Effector memory CD8-positive, alpha-beta T cell (primary cell): Measurements from ENCODE around the gene CAPG.
"Not testable (repeated sequence)": the region's sequence is repeated elsewhere in the genome, so short reads cannot be mapped to it uniquely, and the experiment has no call there.

Experiments used
- ATAC-seq: fragments of 150-1000 bp; cut with Tn5 transposase; replicated peaks from 2 replicates; pipeline ENCODE4 v1.10.0; 2021; ENCODE audit warnings: mild to moderate bottlenecking, moderate library complexity
- DNase-seq, 3 experiments: peaks; one replicate each; pipeline ENCODE4 v3.0.0; 2021
- H3K27ac Mint-ChIP-seq, 2 donors: one replicate each; pipeline ENCODE4 v1.8.0; 2022; ENCODE audit warnings: mild to moderate bottlenecking in 2 of 2, mixed read lengths in 2 of 2, moderate library complexity in 2 of 2
- H3K27me3 Mint-ChIP-seq, 2 donors: one replicate each; pipeline ENCODE4 v1.8.0; 2022; ENCODE audit warnings: mixed read lengths in 2 of 2
- H3K36me3 Mint-ChIP-seq: one replicate; pipeline ENCODE4 v1.8.0; 2022; ENCODE audit warnings: mild to moderate bottlenecking, moderate library complexity, mixed read lengths; ENCODE audit not compliant: insufficient read depth
- H3K4me1 Mint-ChIP-seq, 2 donors: one replicate each; pipeline ENCODE4 v1.8.0; 2022; ENCODE audit warnings: low read depth in 2 of 2, mixed read lengths in 2 of 2
- H3K4me3 Mint-ChIP-seq, 2 donors: one replicate each; pipeline ENCODE4 v1.8.0; 2022; ENCODE audit warnings: mild to moderate bottlenecking in 2 of 2, mixed read lengths in 2 of 2, moderate library complexity in 2 of 2
- H3K9me3 Mint-ChIP-seq, 2 donors: one replicate each; pipeline ENCODE4 v1.8.0; 2022; ENCODE audit warnings: mixed read lengths in 2 of 2

Gene CAPG

DNA sequence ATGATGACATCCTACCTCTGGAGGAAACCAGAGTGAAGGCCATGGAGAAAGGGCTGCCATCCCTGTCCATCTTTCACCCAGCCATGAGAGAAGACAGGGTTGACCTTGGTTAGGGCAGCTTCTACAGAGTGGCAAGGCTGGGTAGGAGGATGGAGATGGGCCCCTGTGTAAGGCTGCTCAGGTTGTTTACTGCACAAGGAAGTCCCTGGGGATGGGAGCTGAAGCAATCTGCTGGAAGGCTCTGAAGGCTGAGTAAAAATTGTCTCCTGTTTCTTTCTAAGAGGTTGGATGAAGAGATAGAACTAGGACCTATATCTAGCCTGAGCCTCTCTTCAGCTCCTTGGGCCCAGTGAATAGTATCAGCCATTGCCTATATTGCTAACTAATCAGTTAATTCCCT, 41.2 kb downstream of the CAPG start:
- Mint-ChIP-seq H3K9me3 (no peaks in the 10 kb centered on the region), H3K27me3 (no peaks in the 10 kb centered on the region), H3K4me3 (no peak overlapping the region), H3K4me1 (no peaks in the 10 kb centered on the region), H3K36me3 (peaks cover 6% of the 10 kb centered on the region), H3K27ac (no peak overlapping the region)
- ATAC-seq (no peak), DNase-seq (no peak)

DNA sequence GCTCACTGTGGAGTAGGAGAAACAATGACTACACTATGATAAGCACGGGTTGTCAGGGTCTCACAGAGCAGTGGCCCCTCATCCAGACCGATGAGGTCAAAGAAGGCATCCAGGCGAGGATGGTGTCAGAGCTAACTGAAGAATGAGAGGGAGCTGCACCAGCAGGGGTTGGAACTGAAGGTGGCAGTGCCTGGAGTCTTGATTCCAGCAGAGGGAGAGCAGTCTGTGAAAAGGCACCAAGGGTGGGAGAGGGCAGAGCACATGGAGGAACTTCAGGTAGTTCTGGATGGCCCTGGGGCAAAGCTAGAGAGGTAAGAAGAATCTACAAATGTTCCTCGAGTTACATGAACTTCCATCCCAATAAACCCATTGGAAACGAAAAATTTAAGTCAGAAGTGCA, 43.0 kb downstream of the CAPG start:
- DNase-seq (no peak), ATAC-seq (no peak)
- Mint-ChIP-seq H3K4me1 (no peaks in the 10 kb centered on the region), H3K27me3 (no peaks in the 10 kb centered on the region), H3K27ac (peak overlapping the region in 1 of 2 donors; percentile 4), H3K36me3 (peaks cover 11% of the 10 kb centered on the region), H3K9me3 (no peaks in the 10 kb centered on the region), H3K4me3 (no peak overlapping the region)

DNA sequence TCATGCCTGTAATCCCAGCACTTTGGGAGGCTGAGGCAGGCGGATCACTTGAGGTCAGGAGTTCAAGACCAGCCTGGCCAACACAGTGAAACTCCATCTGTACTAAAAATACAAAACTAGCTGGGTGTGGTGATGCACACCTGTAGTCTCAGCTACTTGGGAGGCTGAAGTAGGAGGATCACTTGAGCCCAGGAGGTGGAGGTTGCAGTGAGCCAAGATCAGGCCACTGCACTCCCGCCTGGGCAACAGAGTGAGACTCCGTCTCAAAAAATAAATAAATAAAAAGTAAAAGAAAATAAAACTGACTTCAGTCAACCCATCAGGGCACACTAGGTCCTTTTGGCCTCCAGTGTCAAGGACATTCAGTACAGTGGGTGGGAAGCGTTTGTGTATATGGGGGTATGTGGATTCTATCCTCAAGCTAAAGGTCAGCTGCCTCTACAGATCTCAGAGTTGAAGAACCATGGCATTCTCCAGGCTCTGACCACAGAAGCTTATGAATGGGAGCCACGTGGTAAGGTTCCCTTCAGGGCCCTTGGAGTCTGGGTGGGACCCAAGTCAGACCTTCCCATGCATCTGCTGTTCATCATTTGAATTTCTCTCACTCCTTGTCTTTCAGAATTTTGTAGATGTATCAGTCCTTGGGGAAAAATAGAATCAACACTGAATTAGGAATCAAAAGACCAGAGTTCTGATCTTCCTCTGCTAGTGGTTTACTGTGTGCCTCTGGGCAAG, 47.3 kb downstream of the CAPG start:
- H3K4me1 Mint-ChIP-seq, DNase-seq, H3K27ac Mint-ChIP-seq, H3K9me3 Mint-ChIP-seq, H3K27me3 Mint-ChIP-seq, H3K4me3 Mint-ChIP-seq, ATAC-seq: not testable (repeated sequence)
- peaks cover 41% of the 10 kb centered on the region for H3K36me3 Mint-ChIP-seq

DNA sequence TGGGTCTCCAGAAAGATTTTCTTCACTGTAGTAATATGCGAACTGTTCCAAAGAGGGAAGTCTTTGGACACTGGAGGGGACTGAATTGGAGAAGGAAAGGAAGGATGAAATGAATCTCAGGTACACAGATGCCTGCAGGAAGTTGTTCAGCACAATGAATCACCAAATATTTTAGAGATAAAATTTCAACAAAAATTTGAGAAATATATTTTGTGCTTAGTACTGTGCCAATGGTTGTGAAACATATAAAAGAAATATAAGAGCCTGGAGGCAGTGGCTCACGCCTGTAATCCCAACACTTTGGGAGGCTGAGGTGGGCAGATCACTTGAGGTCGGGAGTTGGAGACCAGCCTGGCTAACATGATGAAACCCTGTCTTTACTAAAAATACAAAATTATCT, 52.4 kb downstream of the CAPG start:
- H3K4me3 Mint-ChIP-seq = peak overlapping the region in 1 of 2 donors; percentile 5
- no peaks in the 10 kb centered on the region for H3K27me3 Mint-ChIP-seq
- H3K27ac Mint-ChIP-seq = no peak overlapping the region
- DNase-seq = no peak
- no peaks in the 10 kb centered on the region for H3K9me3 Mint-ChIP-seq
- H3K36me3 Mint-ChIP-seq = peaks cover 63% of the 10 kb centered on the region
- peaks cover 20 to 41% of the 10 kb centered on the region in 2 donors for H3K4me1 Mint-ChIP-seq
- ATAC-seq = no peak

DNA sequence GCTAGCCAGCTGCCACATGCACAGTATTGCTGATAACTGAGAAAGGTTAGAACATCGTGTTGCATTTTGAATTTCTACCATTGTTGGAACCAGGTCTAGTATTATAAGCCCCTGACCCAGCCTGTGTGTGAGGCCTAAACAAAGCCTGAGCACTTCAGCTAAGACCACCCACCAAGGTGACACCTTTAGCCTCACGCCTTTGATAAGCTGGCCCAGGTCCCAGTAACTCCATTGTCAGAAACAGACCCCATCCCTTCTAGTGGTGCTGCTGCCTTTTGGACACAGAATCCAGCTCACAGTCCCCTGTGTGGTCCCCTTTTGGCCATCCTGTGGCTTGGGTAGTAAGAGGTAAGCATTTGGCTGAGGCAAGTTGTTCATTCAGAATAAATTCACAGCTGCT, 54.0 kb downstream of the CAPG start:
- Mint-ChIP-seq H3K27me3 (no peaks in the 10 kb centered on the region), H3K4me3 (peak overlapping the region in 1 of 2 donors; percentile 97), H3K4me1 (peaks cover 24 to 41% of the 10 kb centered on the region in 2 donors), H3K36me3 (peaks cover 50% of the 10 kb centered on the region), H3K27ac (no peak overlapping the region), H3K9me3 (no peaks in the 10 kb centered on the region)
- no peak for DNase-seq
- ATAC-seq = no peak

DNA sequence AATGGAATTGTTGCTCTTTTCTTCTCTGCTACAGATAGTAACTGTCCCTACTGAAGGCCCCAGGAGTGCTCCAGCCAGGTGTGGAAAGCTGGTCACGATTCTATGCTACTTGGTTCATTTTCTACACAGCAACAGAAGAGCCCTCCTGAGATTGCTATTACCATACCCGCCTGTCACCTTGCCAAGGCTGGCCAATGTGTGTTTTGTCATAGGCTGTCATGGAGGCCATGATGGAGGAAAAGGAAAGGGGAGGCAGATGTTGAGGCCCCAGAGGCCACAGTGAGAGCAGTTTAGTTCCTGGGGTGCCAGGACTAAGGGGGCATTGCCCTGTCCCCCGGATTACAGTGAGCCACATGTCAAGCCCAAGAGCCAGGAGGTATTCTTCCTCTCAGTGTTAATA, 54.6 kb downstream of the CAPG start:
- no peak for ATAC-seq
- DNase-seq = no peak
- H3K27me3 Mint-ChIP-seq = no peaks in the 10 kb centered on the region
- peaks cover 50% of the 10 kb centered on the region for H3K36me3 Mint-ChIP-seq
- peak overlapping the region; percentile 96 to 97 for H3K4me3 Mint-ChIP-seq
- no peaks in the 10 kb centered on the region for H3K9me3 Mint-ChIP-seq
- H3K27ac Mint-ChIP-seq = peak overlapping the region; percentile 98 to 99
- peaks cover 24 to 41% of the 10 kb centered on the region in 2 donors for H3K4me1 Mint-ChIP-seq

DNA sequence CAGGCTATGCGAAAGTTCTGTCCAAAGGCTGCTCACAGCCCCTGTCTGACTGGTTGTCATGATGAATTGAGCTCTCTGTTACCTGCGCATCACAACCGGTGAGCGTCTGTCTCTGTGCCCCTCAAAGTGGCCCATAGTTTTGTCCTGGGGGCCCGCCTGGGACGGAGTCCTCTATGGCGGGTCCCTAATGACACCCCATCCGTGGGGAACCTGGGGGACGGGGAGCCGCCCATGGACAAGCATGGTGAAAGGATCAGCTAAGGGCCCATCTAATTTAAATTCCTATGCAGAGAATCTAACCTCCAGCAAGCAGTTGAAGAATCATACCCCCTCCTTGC, 55.1 kb downstream of the CAPG start:
- Mint-ChIP-seq H3K27ac (peak overlapping the region; percentile 98 to 99), H3K36me3 (peaks cover 52% of the 10 kb centered on the region), H3K27me3 (no peaks in the 10 kb centered on the region), H3K9me3 (no peaks in the 10 kb centered on the region), H3K4me1 (peaks cover 24 to 45% of the 10 kb centered on the region in 2 donors), H3K4me3 (peak overlapping the region; percentile 96 to 97)
- peak; percentile 2 for ATAC-seq
- DNase-seq = no peak

DNA sequence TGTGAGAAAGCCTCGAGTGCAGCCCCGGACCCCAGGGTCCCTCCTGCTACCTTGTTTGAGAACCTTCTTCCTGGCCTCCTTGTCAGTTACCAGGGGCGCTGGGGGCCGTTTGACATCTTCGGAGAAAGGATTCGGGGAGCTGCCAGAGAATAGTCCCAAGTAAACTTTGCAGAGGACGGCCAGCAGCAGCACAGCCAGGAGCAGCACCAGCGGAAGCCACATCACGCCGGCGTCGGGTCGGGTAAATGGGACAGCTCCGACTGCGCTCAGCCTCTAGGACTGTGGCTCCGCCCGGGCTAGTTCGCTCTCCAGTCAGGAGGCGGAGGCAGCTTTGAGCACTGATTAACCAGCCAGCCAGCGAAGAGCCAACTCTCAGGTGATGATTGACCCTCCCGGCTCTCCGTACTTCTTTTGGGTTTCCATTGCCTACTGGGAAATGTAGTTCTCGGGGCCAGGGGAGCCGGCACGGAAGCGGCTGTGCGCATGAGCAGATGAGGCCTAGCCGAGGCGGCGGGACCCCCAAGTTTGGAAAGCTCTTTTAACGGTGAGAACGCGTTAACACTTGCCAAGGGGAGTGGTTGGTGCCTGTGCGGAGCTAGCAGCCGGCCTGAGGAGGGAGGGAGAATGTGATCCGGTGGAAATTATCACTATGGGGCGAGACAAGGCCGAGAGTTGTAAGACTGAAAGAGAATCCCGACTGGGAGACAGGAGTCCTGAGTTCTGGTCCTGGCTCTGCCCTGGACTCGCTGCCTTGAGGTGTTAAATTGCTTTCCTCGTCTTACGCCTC, 55.7 kb downstream of the CAPG start, which contains the start of the genes ELMOD3 and RETSAT:
Gene ELMOD3 (plus strand): TSS at position 484 of the 787 bp plus-strand sequence. CDS start 2,430 bp downstream, outside the sequence.
Gene RETSAT (minus strand): TSS at position 243 of the 787 bp plus-strand sequence. CDS start 21 bp downstream, at position 222.
- peaks cover 54% of the 10 kb centered on the region for H3K36me3 Mint-ChIP-seq
- H3K4me1 Mint-ChIP-seq = peaks cover 25 to 45% of the 10 kb centered on the region in 2 donors
- H3K27me3 Mint-ChIP-seq = no peaks in the 10 kb centered on the region
- H3K4me3 Mint-ChIP-seq = peak within 1 kb of the TSS; percentile 96 to 97
- H3K27ac Mint-ChIP-seq = peak within 1 kb of the TSS; percentile 98 to 99
- DNase-seq (peak; percentile 96 to 98 (median 98)), ATAC-seq (peak; percentile 98)
- H3K9me3 Mint-ChIP-seq = no peaks in the 10 kb centered on the region

DNA sequence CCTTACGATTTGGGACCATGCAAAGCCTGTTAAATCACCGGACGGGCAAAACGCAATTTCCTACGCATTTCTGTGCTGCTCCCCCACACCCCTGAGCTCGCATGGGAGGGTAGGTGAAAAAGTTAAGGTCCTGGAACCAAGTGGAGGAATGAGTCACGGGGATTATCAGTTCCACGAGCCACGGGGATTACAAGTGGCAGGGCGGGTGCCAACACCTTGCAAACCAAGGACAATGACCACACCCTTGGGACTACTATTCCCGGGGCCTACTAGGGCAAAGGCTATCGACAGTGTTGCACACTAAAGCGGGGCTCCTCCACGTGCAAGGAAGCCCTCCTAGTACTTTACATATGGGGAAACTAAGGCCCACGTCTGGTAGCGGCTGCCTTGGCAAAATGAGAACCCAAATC, 56.3 kb downstream of the CAPG start:
- Mint-ChIP-seq H3K27me3 (no peaks in the 10 kb centered on the region), H3K27ac (peak overlapping the region; percentile 98 to 99), H3K4me3 (peak overlapping the region; percentile 96 to 97), H3K9me3 (no peaks in the 10 kb centered on the region), H3K4me1 (peaks cover 23 to 42% of the 10 kb centered on the region in 2 donors), H3K36me3 (peaks cover 56% of the 10 kb centered on the region)
- ATAC-seq (no peak), DNase-seq (peak in 1 of 3 experiments; percentile 6)

DNA sequence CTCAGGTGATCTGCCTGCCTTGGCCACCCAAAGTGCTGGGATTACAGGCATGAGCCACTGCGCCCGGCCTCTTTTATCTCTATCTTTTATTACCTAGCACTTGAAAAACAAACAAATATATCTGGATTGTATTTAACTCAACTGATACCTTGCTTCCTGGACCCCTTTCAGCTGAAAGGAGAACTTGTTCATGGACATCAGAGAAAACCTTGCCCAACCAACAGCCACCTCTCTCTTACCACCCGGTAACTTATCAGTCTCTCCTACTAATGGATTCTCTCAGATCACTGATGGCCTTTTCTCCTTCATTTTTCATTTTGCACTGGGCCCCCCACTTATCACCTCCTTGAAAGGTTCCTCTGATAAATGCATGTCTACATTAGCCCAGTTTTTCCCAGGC, 62.6 kb downstream of the CAPG start:
- Mint-ChIP-seq H3K9me3 (no peaks in the 10 kb centered on the region), H3K4me3 (no peak overlapping the region), H3K27ac (peak overlapping the region in 1 of 2 donors; percentile 1), H3K27me3 (no peaks in the 10 kb centered on the region), H3K36me3 (peaks cover 38% of the 10 kb centered on the region), H3K4me1 (peaks cover 4 to 6% of the 10 kb centered on the region in 2 donors)
- ATAC-seq (no peak), DNase-seq (no peak)
